ENCODE measurements around the gene NAT16. TPM values are rescaled to one million over a fixed set of nuclear protein-coding genes. Genes with fewer than 3 reads are reported as not detected.
"Not testable (repeated sequence)": the region's sequence is repeated elsewhere in the genome, so short reads cannot be mapped to it uniquely, and the experiment has no call there.

The NAT16 gene
- total RNA-seq, 2 experiments from 2014 or later = not detected

DNA sequence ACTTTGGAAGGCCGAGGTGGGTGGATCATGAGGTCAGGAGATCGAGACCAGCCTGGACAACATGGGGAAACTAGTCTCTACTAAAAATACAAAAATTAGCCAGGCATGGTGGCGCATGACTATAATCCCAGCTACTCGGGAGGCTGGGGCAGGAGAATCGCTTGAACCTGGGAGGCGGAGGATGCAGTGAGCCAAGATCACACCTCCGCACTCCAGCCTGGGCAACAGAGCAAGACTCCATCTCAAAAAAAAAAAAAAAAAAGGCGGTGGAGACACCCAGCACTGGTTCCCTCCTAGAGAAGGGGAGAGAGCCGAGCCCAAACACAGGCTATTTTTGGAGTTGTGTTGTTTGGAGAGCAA, 58.5 kb downstream of the NAT16 start:
- H3K27ac Mint-ChIP-seq; ATAC-seq; H3K36me3 Mint-ChIP-seq; DNase-seq; H3K9me3 Mint-ChIP-seq (ENCODE audit: low read depth); CTCF ChIA-PET: not testable (repeated sequence)
- Mint-ChIP-seq H3K4me3 (peak overlapping the region; percentile 54), H3K4me1 (peaks cover 31% of the 10 kb centered on the region), H3K27me3 (peaks cover 52% of the 10 kb centered on the region)

Small RNA genes lying within 50 kb of the gene (microRNA-seq; reads per million reads assigned to microRNA genes)
- gene MIR4653 = not detected

Other genes with a start within 250 kb of the NAT16 start
- gene MUC3A, start 230.8 kb downstream of the NAT16 start, total RNA-seq = not detected
- under 1 TPM; 0.64 to 0.68 TPM for gene MUC12, start 210.7 kb downstream of the NAT16 start, total RNA-seq
- not detected for gene MUC17, start 160.2 kb downstream of the NAT16 start, total RNA-seq
- 100 to 1,000 TPM in 1 of 2 experiments, 10 to 100 TPM in 1; 68.2 to 110 TPM for gene TRIM56, start 94.8 kb downstream of the NAT16 start, total RNA-seq
- 1 to 10 TPM in 1 of 2 experiments, under 1 TPM in 1; 0.29 to 1.2 TPM for gene SERPINE1, start 53.2 kb downstream of the NAT16 start, total RNA-seq
- 10 to 100 TPM; 49.9 to 51.7 TPM for gene AP1S1, start 25.8 kb downstream of the NAT16 start, total RNA-seq
- under 1 TPM; 0.44 to 0.66 TPM for gene VGF, start 14.7 kb downstream of the NAT16 start, total RNA-seq
- not detected for gene MOGAT3, start 20.7 kb upstream of the NAT16 start, total RNA-seq
- 10 to 100 TPM; 41.6 to 42.3 TPM for gene PLOD3, start 37.3 kb upstream of the NAT16 start, total RNA-seq
- gene ZNHIT1, start 37.9 kb upstream of the NAT16 start, total RNA-seq = 10 to 100 TPM; 56.6 to 57.1 TPM
- 10 to 100 TPM; 21.6 TPM for gene CLDN15, start 57.5 kb upstream of the NAT16 start, total RNA-seq
- gene FIS1, start 64.8 kb upstream of the NAT16 start, total RNA-seq = 100 to 1,000 TPM in 1 of 2 experiments, 10 to 100 TPM in 1; 86.7 to 117 TPM
- gene IFT22, start 141.5 kb upstream of the NAT16 start, total RNA-seq = 1 to 10 TPM; 4.7 to 4.8 TPM
- gene COL26A1, start 182.6 kb upstream of the NAT16 start, total RNA-seq = not detected